Subcutaneous adipose tissue (tissue), 4 donors: Measurements from ENCODE around the gene PRDM16. TPM values are rescaled to one million over a fixed set of nuclear protein-coding genes. Genes with fewer than 3 reads are reported as not detected.

Experiments used
- CTCF ChIP-seq: fragments of 450-650 bp; IDR thresholded peaks from one replicate; pipeline ENCODE4 v1.5.1; 2016; ENCODE audit warnings: low read depth, mild to moderate bottlenecking, control low read depth, antibody characterized with exemption, moderate library complexity
- total RNA-seq, 4 donors: library from RNA; depleted of rRNA; stranded (reverse); fragments of >200 nt; gene quantifications; one replicate each; pipeline ENCODE4 v1.1.0, GENCODE V29; 2016

The PRDM16 gene
- total RNA-seq, 4 donors from 2014 or later = 0.82 to 1.7 (median 1.1) TPM

GRCh38 chr1:3058263-3059030, 10.6 kb upstream of the PRDM16 start:
- no peak for TF ChIP-seq CTCF

- TF ChIP-seq CTCF = no peak
These were observed 8.9 kb upstream of the PRDM16 start for GRCh38 chr1:3060127-3060526.

- no peak for TF ChIP-seq CTCF
These were observed 8.1 kb upstream of the PRDM16 start for GRCh38 chr1:3060601-3061551.

GRCh38 chr1:3061566-3061965, 7.4 kb upstream of the PRDM16 start:
- TF ChIP-seq CTCF = no peak

GRCh38 chr1:3061981-3062615, 6.9 kb upstream of the PRDM16 start:
- TF ChIP-seq CTCF = no peak

GRCh38 chr1:3062616-3063378, 6.2 kb upstream of the PRDM16 start:
- no peak for TF ChIP-seq CTCF
